HCT116 (cell line): ENCODE results near the gene NAB2.

Experiments used
- CBX3 ChIP-seq: IDR thresholded peaks from 2 replicates; pipeline ENCODE4 v1.6.1; 2012; ENCODE audit warnings: low read depth
- EGR1 ChIP-seq: IDR thresholded peaks from 2 replicates; pipeline ENCODE4 v1.6.1; 2012; ENCODE audit warnings: low read depth
- POLR2A ChIP-seq: IDR thresholded peaks from 2 replicates; pipeline ENCODE4 v1.7.0; 2011; ENCODE audit warnings: borderline replicate concordance; ENCODE audit not compliant: insufficient read depth, insufficient read length; ENCODE audit errors: extremely low read depth
- POLR2AphosphoS5 ChIP-seq: IDR thresholded peaks from 2 replicates; pipeline ENCODE4 v1.6.1; 2011; ENCODE audit warnings: mild to moderate bottlenecking, low read depth, low read length, moderate library complexity
- REST ChIP-seq: IDR thresholded peaks from 2 replicates; pipeline ENCODE4 v1.6.1; 2012; ENCODE audit warnings: low read depth
- TCF7L2 ChIP-seq: IDR thresholded peaks from 2 replicates; pipeline ENCODE4 v1.7.0; 2011; ENCODE audit warnings: borderline replicate concordance, inconsistent platforms; ENCODE audit not compliant: insufficient read depth, insufficient read length; ENCODE audit errors: extremely low read depth
- YY1 ChIP-seq: IDR thresholded peaks from 2 replicates; pipeline ENCODE4 v1.6.1; 2011; ENCODE audit warnings: low read length, low read depth, moderate library complexity, mild to moderate bottlenecking; ENCODE audit not compliant: insufficient replicate concordance; ENCODE audit errors: extremely low read depth
- ZFX ChIP-seq: fragments of 450-650 bp; IDR thresholded peaks from 2 replicates; pipeline ENCODE4 v1.6.1; 2017
- TF ChIP-seq, protein P1 (sequence below), 3 experiments: fragments of 200-600 bp in 1 of 3; sonication (generic) in 1 of 3; IDR thresholded peaks in 2 of 3; conservative IDR thresholded peaks in 1 of 3; 2 replicates each; pipeline ENCODE4 v1.5.1; 2012 to 2017; ENCODE audit warnings: low read depth in 2 of 3, low read length in 2 of 3, antibody characterized with exemption in 1 of 3, borderline replicate concordance in 1 of 3, control low read depth in 1 of 3, mild to moderate bottlenecking in 1 of 3, mixed read lengths in 1 of 3, mixed run types in 1 of 3, moderate library complexity in 1 of 3; ENCODE audit not compliant: insufficient read depth in 1 of 3

- no peak for TF ChIP-seq TCF7L2
- no peak for TF ChIP-seq POLR2A
- no peak for TF ChIP-seq CBX3
- TF ChIP-seq, protein P1, sequence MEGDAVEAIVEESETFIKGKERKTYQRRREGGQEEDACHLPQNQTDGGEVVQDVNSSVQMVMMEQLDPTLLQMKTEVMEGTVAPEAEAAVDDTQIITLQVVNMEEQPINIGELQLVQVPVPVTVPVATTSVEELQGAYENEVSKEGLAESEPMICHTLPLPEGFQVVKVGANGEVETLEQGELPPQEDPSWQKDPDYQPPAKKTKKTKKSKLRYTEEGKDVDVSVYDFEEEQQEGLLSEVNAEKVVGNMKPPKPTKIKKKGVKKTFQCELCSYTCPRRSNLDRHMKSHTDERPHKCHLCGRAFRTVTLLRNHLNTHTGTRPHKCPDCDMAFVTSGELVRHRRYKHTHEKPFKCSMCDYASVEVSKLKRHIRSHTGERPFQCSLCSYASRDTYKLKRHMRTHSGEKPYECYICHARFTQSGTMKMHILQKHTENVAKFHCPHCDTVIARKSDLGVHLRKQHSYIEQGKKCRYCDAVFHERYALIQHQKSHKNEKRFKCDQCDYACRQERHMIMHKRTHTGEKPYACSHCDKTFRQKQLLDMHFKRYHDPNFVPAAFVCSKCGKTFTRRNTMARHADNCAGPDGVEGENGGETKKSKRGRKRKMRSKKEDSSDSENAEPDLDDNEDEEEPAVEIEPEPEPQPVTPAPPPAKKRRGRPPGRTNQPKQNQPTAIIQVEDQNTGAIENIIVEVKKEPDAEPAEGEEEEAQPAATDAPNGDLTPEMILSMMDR (IDR thresholded peaks at IDR 0.05 in 2 of 3, conservative IDR thresholded peaks at IDR 0.05 in 1 of 3; ENCODE audit: borderline replicate concordance in 1 of 3, insufficient read depth in 1 of 3, low read depth in 2 of 3, low read length in 2 of 3): no peak
- no peak for TF ChIP-seq REST
- TF ChIP-seq POLR2AphosphoS5: no peak
- no peak for TF ChIP-seq EGR1
- TF ChIP-seq ZFX: no peak
- no peak for TF ChIP-seq YY1
These were observed 49.8 kb downstream of the NAB2 start for GRCh38 chr12:57138526-57139272.
